ENCODE data around the gene SEC14L5.

SEC14L5 gene

GRCh38 chr16:5046914-5047313, 88.8 kb downstream of the SEC14L5 start:
- FAIRE-seq (no peak), DNase-seq (ENCODE audit: insufficient read length) (no peak)
- TF ChIP-seq POLR2A (IDR thresholded peaks at IDR 0.05; ENCODE audit: low read depth, low read length) (no peak), POLR2AphosphoS5 (IDR thresholded peaks at IDR 0.05; ENCODE audit: low read depth, low read length) (no peak), TAF1 (IDR thresholded peaks at IDR 0.05; ENCODE audit: borderline replicate concordance, low read depth, low read length) (no peak)

GRCh38 chr16:5054876-5055865, 97.0 kb downstream of the SEC14L5 start:
- no peak for FAIRE-seq

GRCh38 chr16:5056352-5056751, 98.2 kb downstream of the SEC14L5 start:
- DNase-seq (ENCODE audit: insufficient read length) (peak; percentile 59), FAIRE-seq (peak; percentile 64)
- TF ChIP-seq POLR2AphosphoS5 (IDR thresholded peaks at IDR 0.05; ENCODE audit: low read depth, low read length), result no peak
- TF ChIP-seq TAF1 (IDR thresholded peaks at IDR 0.05; ENCODE audit: borderline replicate concordance, low read depth, low read length), result no peak
- no peak for TF ChIP-seq POLR2A (IDR thresholded peaks at IDR 0.05; ENCODE audit: low read depth, low read length)

More at GRCh38 chr16:5054876-5055865, 97.0 kb downstream of the SEC14L5 start:
- DNase-seq (ENCODE audit: insufficient read length), result no peak
- TF ChIP-seq POLR2A (IDR thresholded peaks at IDR 0.05; ENCODE audit: low read depth, low read length) (no peak), TAF1 (IDR thresholded peaks at IDR 0.05; ENCODE audit: borderline replicate concordance, low read depth, low read length) (no peak), POLR2AphosphoS5 (IDR thresholded peaks at IDR 0.05; ENCODE audit: low read depth, low read length) (no peak)

GRCh38 chr16:5058476-5058875, 100.3 kb downstream of the SEC14L5 start:
- FAIRE-seq, result no peak
- no peak for TF ChIP-seq POLR2AphosphoS5 (IDR thresholded peaks at IDR 0.05; ENCODE audit: low read depth, low read length)
- no peak for TF ChIP-seq TAF1 (IDR thresholded peaks at IDR 0.05; ENCODE audit: borderline replicate concordance, low read depth, low read length)
- TF ChIP-seq POLR2A (IDR thresholded peaks at IDR 0.05; ENCODE audit: low read depth, low read length), result no peak
- no peak for DNase-seq (ENCODE audit: insufficient read length)

GRCh38 chr16:5059386-5060072, 101.4 kb downstream of the SEC14L5 start:
- TF ChIP-seq POLR2A (IDR thresholded peaks at IDR 0.05; ENCODE audit: low read depth, low read length) (no peak), POLR2AphosphoS5 (IDR thresholded peaks at IDR 0.05; ENCODE audit: low read depth, low read length) (no peak), TAF1 (IDR thresholded peaks at IDR 0.05; ENCODE audit: borderline replicate concordance, low read depth, low read length) (no peak)
- FAIRE-seq (no peak), DNase-seq (ENCODE audit: insufficient read length) (no peak)

- TF ChIP-seq POLR2AphosphoS5 (IDR thresholded peaks at IDR 0.05; ENCODE audit: low read depth, low read length), result no peak
- TF ChIP-seq TAF1 (IDR thresholded peaks at IDR 0.05; ENCODE audit: borderline replicate concordance, low read depth, low read length), result no peak
- TF ChIP-seq POLR2A (IDR thresholded peaks at IDR 0.05; ENCODE audit: low read depth, low read length), result no peak
- DNase-seq (ENCODE audit: insufficient read length) (no peak), FAIRE-seq (no peak)
Measured at GRCh38 chr16:5060073-5060641, 102.0 kb downstream of the SEC14L5 start.

GRCh38 chr16:5062051-5062450, 103.9 kb downstream of the SEC14L5 start:
- TF ChIP-seq TAF1 (IDR thresholded peaks at IDR 0.05; ENCODE audit: borderline replicate concordance, low read depth, low read length) (no peak), POLR2AphosphoS5 (IDR thresholded peaks at IDR 0.05; ENCODE audit: low read depth, low read length) (no peak), POLR2A (IDR thresholded peaks at IDR 0.05; ENCODE audit: low read depth, low read length) (no peak)
- peak; percentile 62 for DNase-seq (ENCODE audit: insufficient read length)
- FAIRE-seq, result peak; percentile 42

- TF ChIP-seq TAF1 (IDR thresholded peaks at IDR 0.05; ENCODE audit: borderline replicate concordance, low read depth, low read length), result no peak
- TF ChIP-seq POLR2A (IDR thresholded peaks at IDR 0.05; ENCODE audit: low read depth, low read length), result no peak
- TF ChIP-seq POLR2AphosphoS5 (IDR thresholded peaks at IDR 0.05; ENCODE audit: low read depth, low read length), result no peak
- DNase-seq (ENCODE audit: insufficient read length), result no peak
- peak; percentile 17 for FAIRE-seq
Measured at GRCh38 chr16:5062790-5063765, 104.9 kb downstream of the SEC14L5 start.

GRCh38 chr16:5064915-5065314, 106.8 kb downstream of the SEC14L5 start:
- no peak for DNase-seq (ENCODE audit: insufficient read length)
- TF ChIP-seq POLR2A (IDR thresholded peaks at IDR 0.05; ENCODE audit: low read depth, low read length) (no peak), TAF1 (IDR thresholded peaks at IDR 0.05; ENCODE audit: borderline replicate concordance, low read depth, low read length) (no peak), POLR2AphosphoS5 (IDR thresholded peaks at IDR 0.05; ENCODE audit: low read depth, low read length) (no peak)
- FAIRE-seq, result no peak

- DNase-seq (ENCODE audit: insufficient read length) (no peak), FAIRE-seq (no peak)
- TF ChIP-seq TAF1 (IDR thresholded peaks at IDR 0.05; ENCODE audit: borderline replicate concordance, low read depth, low read length) (no peak), POLR2A (IDR thresholded peaks at IDR 0.05; ENCODE audit: low read depth, low read length) (no peak), POLR2AphosphoS5 (IDR thresholded peaks at IDR 0.05; ENCODE audit: low read depth, low read length) (no peak)
Measured at GRCh38 chr16:5065326-5065725, 107.2 kb downstream of the SEC14L5 start.
